Ishikawa (cell line): ENCODE results near the gene FAM83E.

Experiments used
- CEBPB ChIP-seq: IDR thresholded peaks from 2 replicates; pipeline ENCODE4 v1.6.1; 2012
- CREB1 ChIP-seq: IDR thresholded peaks from 2 replicates; pipeline ENCODE4 v1.6.1; 2012; ENCODE audit warnings: low read depth
- EGR1 ChIP-seq: IDR thresholded peaks from 2 replicates; pipeline ENCODE4 v1.6.1; 2012
- EP300 ChIP-seq: IDR thresholded peaks from 2 replicates; pipeline ENCODE4 v1.6.1; 2012; ENCODE audit warnings: borderline replicate concordance
- FOXM1 ChIP-seq: IDR thresholded peaks from 2 replicates; pipeline ENCODE4 v1.6.1; 2012; ENCODE audit warnings: low read depth, borderline replicate concordance
- MAX ChIP-seq: IDR thresholded peaks from 2 replicates; pipeline ENCODE4 v1.6.1; 2012
- NFIC ChIP-seq: IDR thresholded peaks from 2 replicates; pipeline ENCODE4 v1.6.1; 2012
- RAD21 ChIP-seq: IDR thresholded peaks from 2 replicates; pipeline ENCODE4 v1.6.1; 2012; ENCODE audit warnings: low read depth
- TAF1 ChIP-seq: IDR thresholded peaks from 2 replicates; pipeline ENCODE4 v1.6.1; 2012; ENCODE audit warnings: low read depth, mild to moderate bottlenecking
- TCF12 ChIP-seq: IDR thresholded peaks from 2 replicates; pipeline ENCODE4 v1.6.1; 2012; ENCODE audit warnings: low read depth
- TEAD4 ChIP-seq: IDR thresholded peaks from 2 replicates; pipeline ENCODE4 v1.6.1; 2012
- USF1 ChIP-seq: IDR thresholded peaks from 2 replicates; pipeline ENCODE4 v1.6.1; 2012
- YY1 ChIP-seq: IDR thresholded peaks from 2 replicates; pipeline ENCODE4 v1.6.1; 2012; ENCODE audit warnings: low read depth
- ZBTB7A ChIP-seq: IDR thresholded peaks from 2 replicates; pipeline ENCODE4 v1.6.1; 2012; ENCODE audit warnings: low read depth
- TF ChIP-seq, protein P1 (sequence below): IDR thresholded peaks from 2 replicates; pipeline ENCODE4 v1.6.1; 2012; ENCODE audit warnings: low read depth, mild to moderate bottlenecking

The FAM83E gene

DNA sequence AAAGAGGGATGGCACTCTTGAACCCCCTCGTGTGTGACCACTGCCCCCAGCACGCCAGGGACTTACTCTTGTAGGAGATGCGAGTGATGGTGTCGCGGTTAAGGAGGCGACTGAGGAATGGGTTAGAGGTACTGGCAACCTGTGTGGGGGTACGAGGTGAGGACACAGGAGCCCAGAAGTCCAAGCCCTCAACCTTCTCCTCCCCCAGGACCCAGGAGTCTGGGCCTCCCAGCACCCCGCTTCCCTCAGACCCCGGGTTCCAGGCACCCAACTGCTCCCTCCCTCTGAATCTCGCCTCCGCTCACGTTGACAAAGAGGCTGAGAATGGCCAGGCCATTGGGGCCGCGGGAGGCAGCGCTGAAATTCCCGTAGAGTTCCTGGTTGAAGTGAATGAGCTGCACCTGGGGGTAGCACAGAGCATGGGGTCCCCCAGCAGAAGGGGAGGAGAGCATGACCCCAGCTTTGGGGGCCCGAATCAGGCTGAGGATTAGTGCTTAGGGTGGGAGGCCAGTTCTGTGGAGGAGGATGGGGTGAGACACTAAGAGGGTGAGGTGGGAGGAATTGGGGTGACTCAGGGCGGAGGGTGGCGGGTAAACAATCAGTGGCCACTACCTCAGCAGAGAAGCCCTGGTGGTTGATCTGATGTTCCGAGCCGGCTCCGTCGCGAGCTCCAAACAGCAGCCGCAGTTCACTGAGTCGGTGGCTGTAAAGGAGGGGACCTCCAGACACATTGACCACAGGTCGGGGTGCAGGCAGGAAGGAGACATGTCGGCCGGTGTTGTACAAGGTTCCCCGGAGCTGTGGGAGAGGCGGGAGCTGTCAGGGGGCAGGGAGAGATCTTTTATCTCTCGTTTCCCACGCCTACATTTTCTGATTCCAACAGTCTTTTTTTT lies 24.9 kb upstream of the FAM83E start:
- TF ChIP-seq CREB1: no peak
- TF ChIP-seq FOXM1: no peak
- TF ChIP-seq EGR1: no peak
- TF ChIP-seq TEAD4: no peak
- TF ChIP-seq TCF12: no peak
- TF ChIP-seq RAD21: no peak
- TF ChIP-seq, protein P1, sequence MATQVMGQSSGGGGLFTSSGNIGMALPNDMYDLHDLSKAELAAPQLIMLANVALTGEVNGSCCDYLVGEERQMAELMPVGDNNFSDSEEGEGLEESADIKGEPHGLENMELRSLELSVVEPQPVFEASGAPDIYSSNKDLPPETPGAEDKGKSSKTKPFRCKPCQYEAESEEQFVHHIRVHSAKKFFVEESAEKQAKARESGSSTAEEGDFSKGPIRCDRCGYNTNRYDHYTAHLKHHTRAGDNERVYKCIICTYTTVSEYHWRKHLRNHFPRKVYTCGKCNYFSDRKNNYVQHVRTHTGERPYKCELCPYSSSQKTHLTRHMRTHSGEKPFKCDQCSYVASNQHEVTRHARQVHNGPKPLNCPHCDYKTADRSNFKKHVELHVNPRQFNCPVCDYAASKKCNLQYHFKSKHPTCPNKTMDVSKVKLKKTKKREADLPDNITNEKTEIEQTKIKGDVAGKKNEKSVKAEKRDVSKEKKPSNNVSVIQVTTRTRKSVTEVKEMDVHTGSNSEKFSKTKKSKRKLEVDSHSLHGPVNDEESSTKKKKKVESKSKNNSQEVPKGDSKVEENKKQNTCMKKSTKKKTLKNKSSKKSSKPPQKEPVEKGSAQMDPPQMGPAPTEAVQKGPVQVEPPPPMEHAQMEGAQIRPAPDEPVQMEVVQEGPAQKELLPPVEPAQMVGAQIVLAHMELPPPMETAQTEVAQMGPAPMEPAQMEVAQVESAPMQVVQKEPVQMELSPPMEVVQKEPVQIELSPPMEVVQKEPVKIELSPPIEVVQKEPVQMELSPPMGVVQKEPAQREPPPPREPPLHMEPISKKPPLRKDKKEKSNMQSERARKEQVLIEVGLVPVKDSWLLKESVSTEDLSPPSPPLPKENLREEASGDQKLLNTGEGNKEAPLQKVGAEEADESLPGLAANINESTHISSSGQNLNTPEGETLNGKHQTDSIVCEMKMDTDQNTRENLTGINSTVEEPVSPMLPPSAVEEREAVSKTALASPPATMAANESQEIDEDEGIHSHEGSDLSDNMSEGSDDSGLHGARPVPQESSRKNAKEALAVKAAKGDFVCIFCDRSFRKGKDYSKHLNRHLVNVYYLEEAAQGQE: no peak
- no peak for TF ChIP-seq NFIC
- TF ChIP-seq MAX: no peak
- TF ChIP-seq TAF1: no peak
- TF ChIP-seq ZBTB7A: no peak
- TF ChIP-seq CEBPB: no peak
- no peak for TF ChIP-seq USF1
- no peak for TF ChIP-seq YY1
- TF ChIP-seq EP300: no peak

- TF ChIP-seq CEBPB (no peak), YY1 (no peak), NFIC (no peak), EGR1 (no peak), FOXM1 (no peak), CREB1 (peak; percentile 19; the same call in 1 of the 2 replicates)
Measured at GRCh38 chr19:48638831-48639381, 24.0 kb upstream of the FAM83E start.

GRCh38 chr19:48637948-48638830 lies 23.3 kb upstream of the FAM83E start:
- 0 out of 2 replicates have a peak, but pooled peaks have one; percentile 11 for TF ChIP-seq TAF1
- TF ChIP-seq EGR1: no peak
- no peak for TF ChIP-seq YY1
- TF ChIP-seq TEAD4: no peak
- TF ChIP-seq RAD21: no peak
- no peak for TF ChIP-seq USF1
- no peak for TF ChIP-seq FOXM1
- no peak for TF ChIP-seq TCF12
- no peak; the same call in 1 of the 2 replicates for TF ChIP-seq MAX
- TF ChIP-seq, protein P1: no peak
- TF ChIP-seq CREB1: no peak
- no peak for TF ChIP-seq NFIC
- peak; percentile 67 for TF ChIP-seq EP300
- TF ChIP-seq CEBPB: no peak
- TF ChIP-seq ZBTB7A: peak; percentile 53; the same call in 1 of the 2 replicates

GRCh38 chr19:48637449-48637947 lies 22.6 kb upstream of the FAM83E start:
- 0 out of 2 replicates have a peak, but pooled peaks have one; percentile 22 for TF ChIP-seq NFIC
- TF ChIP-seq USF1: peak; percentile 84
- TF ChIP-seq FOXM1: peak; percentile 83
- TF ChIP-seq, protein P1: no peak
- peak; percentile 100 for TF ChIP-seq MAX
- TF ChIP-seq TCF12: peak; percentile 53
- TF ChIP-seq ZBTB7A: peak; percentile 53
- TF ChIP-seq CEBPB: no peak
- 0 out of 2 replicates have a peak, but pooled peaks have one; percentile 16 for TF ChIP-seq TAF1
- no peak for TF ChIP-seq EGR1
